CD8-positive, alpha-beta memory T cell (primary cell): ENCODE data around the gene SDCCAG8. TPM values are rescaled to one million over a fixed set of nuclear protein-coding genes. Genes with fewer than 3 reads are reported as not detected.
"Not testable (repeated sequence)": the region's sequence is repeated elsewhere in the genome, so short reads cannot be mapped to it uniquely, and the experiment has no call there.

Source experiments
- CTCF ChIA-PET: fragments of 350-600 bp; sonication (Branson Sonifier 250); formaldehyde crosslinking; loops from one replicate; lab custom pipeline; 2021; ENCODE audit warnings: antibody characterized with exemption; lab: Charles Lee
- POLR2A ChIA-PET: fragments of 350-600 bp; sonication (Branson Sonifier 250); formaldehyde crosslinking; loops from one replicate; lab custom pipeline; 2021; ENCODE audit warnings: antibody characterized with exemption; lab: Charles Lee
- DNase-seq, 5 donors: peaks; one replicate each; pipeline versions ENCODE4 v3.0.0 to v3.0.0-alpha.2; 2020 to 2022; ENCODE audit warnings: mixed read lengths in 1 of 5
- H3K27ac ChIP-seq: one replicate; pipeline ENCODE4 v1.7.0; 2013; ENCODE audit warnings: low read depth, mild to moderate bottlenecking, low read length, moderate library complexity
- H3K27me3 ChIP-seq: 2 replicates; pipeline ENCODE4 v1.7.0; 2013; ENCODE audit warnings: low read length, mild to moderate bottlenecking; ENCODE audit not compliant: insufficient read depth, poor library complexity, severe bottlenecking
- H3K36me3 ChIP-seq: 2 replicates; pipeline ENCODE4 v1.7.0; 2013; ENCODE audit warnings: mild to moderate bottlenecking, low read length, moderate library complexity; ENCODE audit not compliant: insufficient read depth
- H3K4me1 ChIP-seq: 2 replicates; pipeline ENCODE4 v1.7.0; 2013; ENCODE audit warnings: mild to moderate bottlenecking, low read length, moderate library complexity; ENCODE audit not compliant: insufficient read depth
- H3K4me3 ChIP-seq: 2 replicates; pipeline ENCODE4 v1.7.0; 2013; ENCODE audit warnings: mild to moderate bottlenecking, low read length
- H3K9me3 ChIP-seq: 2 replicates; pipeline ENCODE4 v1.7.0; 2013; ENCODE audit warnings: mild to moderate bottlenecking, low read length
- H3K27ac Mint-ChIP-seq, 8 donors: one replicate each; pipeline ENCODE4 v1.8.0; 2020 to 2021; ENCODE audit warnings: mixed read lengths in 8 of 8, mild to moderate bottlenecking in 6 of 8, inconsistent platforms in 3 of 8, moderate library complexity in 3 of 8
- H3K27me3 Mint-ChIP-seq, 2 donors: one replicate each; pipeline ENCODE4 v1.8.0; 2020 to 2021; ENCODE audit warnings: mixed read lengths in 2 of 2, mild to moderate bottlenecking in 1 of 2, moderate library complexity in 1 of 2
- H3K36me3 Mint-ChIP-seq, 3 donors: one replicate each; pipeline ENCODE4 v1.8.0; 2020 to 2021; ENCODE audit warnings: mixed read lengths in 3 of 3, inconsistent platforms in 1 of 3, mild to moderate bottlenecking in 1 of 3
- H3K4me1 Mint-ChIP-seq, 3 donors: one replicate each; pipeline ENCODE4 v1.8.0; 2020 to 2021; ENCODE audit warnings: mixed read lengths in 3 of 3, inconsistent platforms in 1 of 3, mild to moderate bottlenecking in 1 of 3
- H3K4me3 Mint-ChIP-seq, 7 donors: one replicate each; pipeline ENCODE4 v1.8.0; 2020 to 2021; ENCODE audit warnings: mixed read lengths in 7 of 7, mild to moderate bottlenecking in 6 of 7, moderate library complexity in 4 of 7, inconsistent platforms in 2 of 7
- H3K9me3 Mint-ChIP-seq, 5 donors: one replicate each; pipeline ENCODE4 v1.8.0; 2020 to 2022; ENCODE audit warnings: mixed read lengths in 5 of 5, mild to moderate bottlenecking in 3 of 5, moderate library complexity in 2 of 5, inconsistent platforms in 1 of 5
- polyA plus RNA-seq: library from polyadenylated mRNA; unstranded; fragments of 300-500 nt; fragmentation: Illumina TruSeq; gene quantifications from one replicate; pipeline ENCODE4 v1.2.3, GENCODE V29; 2021
- total RNA-seq, 2 experiments: library from RNA; stranded (reverse); gene quantifications; one replicate each; pipeline ENCODE4 v1.2.3, GENCODE V29; 2021

SDCCAG8 gene
- total RNA-seq = 10 to 100 TPM; 17.8 to 18.3 TPM
- 22.3 TPM for polyA plus RNA-seq

DNA sequence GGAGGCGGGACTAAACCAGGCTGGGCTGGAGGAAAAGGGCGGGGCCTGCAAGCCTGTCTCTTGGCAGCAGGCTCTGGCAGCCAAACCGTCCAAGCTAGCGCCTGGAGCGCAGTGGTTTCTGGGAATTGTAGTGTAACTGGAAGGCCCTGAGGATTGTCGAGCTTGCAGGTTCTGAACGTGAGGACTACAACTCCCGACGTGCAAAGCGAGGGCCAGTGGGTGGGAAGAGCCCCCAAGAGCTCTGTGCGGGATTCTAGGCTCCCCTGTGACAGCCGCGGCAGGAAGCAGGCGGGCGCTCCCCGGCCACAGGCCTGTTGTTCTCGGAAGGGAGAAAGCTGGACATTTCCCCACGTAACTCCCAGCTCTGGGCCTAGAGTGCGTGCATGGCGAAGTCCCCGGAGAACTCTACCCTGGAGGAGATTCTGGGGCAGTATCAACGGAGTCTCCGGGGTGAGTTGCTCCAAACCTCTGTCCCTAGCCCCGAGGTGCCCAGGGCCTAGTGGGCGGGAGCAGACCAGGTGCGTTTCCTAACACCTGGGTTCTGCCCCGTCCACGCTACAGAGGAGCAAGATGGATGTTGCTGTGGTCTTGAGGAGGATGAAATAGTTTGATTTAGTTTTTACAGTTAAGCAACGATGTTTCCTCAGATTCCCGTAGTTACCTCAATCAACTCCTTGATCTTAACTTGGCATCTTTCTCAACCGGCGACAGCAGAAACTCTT lies at the start of gene SDCCAG8:
SDCCAG8 (plus strand) TSS at position 251 of the 722 bp plus-strand sequence; CDS start at position 384, 133 bp downstream.
- ChIA-PET CTCF (interaction anchor here (0.6 to 1.5 kb wide), 2 partner anchors 17 to 19 kb away, joined by 4 to 5 read pairs; no protein-coding TSS in a partner anchor), POLR2A (interaction anchor here (1.1 to 2.2 kb wide), 5 partner anchors 20 to 1615 kb away, joined by 3 to 8 read pairs (median 7); partner anchors contain the start of genes CHML and OPN3)
- H3K36me3 Mint-ChIP-seq = peaks cover 0 to 19% (median 2%) of the 10 kb centered on the region in 3 donors
- peak within 1 kb of the TSS; percentile 94 for H3K27ac ChIP-seq
- H3K27me3 Mint-ChIP-seq = peaks cover 0 to 12% of the 10 kb centered on the region in 2 donors
- H3K4me3 Mint-ChIP-seq = peak within 1 kb of the TSS; percentile 95 to 100 (median 98)
- no peaks in the 10 kb centered on the region for H3K9me3 ChIP-seq
- H3K4me1 ChIP-seq = peaks cover 24% of the 10 kb centered on the region
- peak within 1 kb of the TSS; percentile 75 for H3K4me3 ChIP-seq
- H3K27me3 ChIP-seq = no peaks in the 10 kb centered on the region
- DNase-seq = peak; percentile 85 to 97 (median 94)
- no peaks in the 10 kb centered on the region for H3K9me3 Mint-ChIP-seq
- no peaks in the 10 kb centered on the region for H3K36me3 ChIP-seq
- peak within 1 kb of the TSS; percentile 99 to 100 (median 100) for H3K27ac Mint-ChIP-seq
- H3K4me1 Mint-ChIP-seq = peaks cover 34 to 61% (median 58%) of the 10 kb centered on the region in 3 donors

- peaks cover 8 to 27% (median 13%) of the 10 kb centered on the region in 3 donors for H3K36me3 Mint-ChIP-seq
- DNase-seq, H3K27ac Mint-ChIP-seq, CTCF ChIA-PET, H3K9me3 Mint-ChIP-seq, H3K36me3 ChIP-seq, H3K4me3 Mint-ChIP-seq, H3K9me3 ChIP-seq, H3K4me3 ChIP-seq, H3K27ac ChIP-seq, H3K4me1 Mint-ChIP-seq, H3K4me1 ChIP-seq, H3K27me3 Mint-ChIP-seq, H3K27me3 ChIP-seq: not testable (repeated sequence)
- POLR2A ChIA-PET = interaction anchor here (0.5 kb wide), 1 partner anchor 1656 kb away, joined by 3 read pairs; no protein-coding TSS in a partner anchor
These were observed 43.9 kb upstream of the SDCCAG8 start for GRCh38 chr1:243211984-243212383.

GRCh38 chr1:243213045-243213787 lies 42.6 kb upstream of the SDCCAG8 start:
- Mint-ChIP-seq H3K9me3 (no peaks in the 10 kb centered on the region), H3K27ac (no peak overlapping the region), H3K36me3 (peaks cover 14 to 35% (median 14%) of the 10 kb centered on the region in 3 donors), H3K4me1 (peaks cover 0 to 3% (median 2%) of the 10 kb centered on the region in 3 donors), H3K27me3 (no peaks in the 10 kb centered on the region), H3K4me3 (no peak overlapping the region)
- H3K36me3 ChIP-seq = no peaks in the 10 kb centered on the region
- no peak for DNase-seq
- no peak overlapping the region for H3K27ac ChIP-seq
- H3K4me1 ChIP-seq = no peaks in the 10 kb centered on the region
- POLR2A ChIA-PET = interaction anchor here (0.6 kb wide), 1 partner anchor 18 kb away, joined by 5 read pairs; no protein-coding TSS in a partner anchor
- H3K4me3 ChIP-seq = no peak overlapping the region
- H3K9me3 ChIP-seq = no peaks in the 10 kb centered on the region
- CTCF ChIA-PET = interaction anchor here (0.9 kb wide), 1 partner anchor 130 kb away, joined by 3 read pairs; no protein-coding TSS in a partner anchor
- H3K27me3 ChIP-seq = no peaks in the 10 kb centered on the region

DNA sequence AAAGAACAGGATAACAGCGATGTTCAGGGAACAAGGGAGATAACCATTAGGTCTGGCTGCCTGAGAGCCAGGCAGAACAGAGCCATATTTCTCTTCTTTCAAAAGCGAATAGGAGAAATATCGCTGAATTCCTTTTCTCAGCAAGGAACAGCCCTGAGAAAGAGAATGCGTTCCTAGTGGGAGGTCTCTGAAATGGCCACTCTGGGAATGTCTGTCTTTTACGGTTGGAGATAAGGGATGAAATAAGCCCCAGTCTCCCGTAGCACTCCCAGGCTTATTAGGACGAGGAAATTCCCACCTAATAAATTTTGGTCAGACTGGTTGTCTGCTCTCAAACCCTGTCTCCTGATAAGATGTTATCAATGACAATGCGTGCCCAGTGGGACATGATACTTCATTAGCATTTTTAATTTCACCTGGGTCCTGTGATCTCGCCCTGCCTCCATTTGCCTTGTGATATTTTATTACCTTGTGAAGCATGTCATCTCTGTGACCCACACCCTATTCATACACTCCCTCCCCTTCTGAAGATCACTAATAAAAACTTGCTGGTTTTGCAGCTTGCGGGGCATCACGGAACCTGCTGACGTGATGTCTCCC lies 40.5 kb upstream of the SDCCAG8 start:
- not testable (repeated sequence) for H3K27me3 Mint-ChIP-seq

DNA sequence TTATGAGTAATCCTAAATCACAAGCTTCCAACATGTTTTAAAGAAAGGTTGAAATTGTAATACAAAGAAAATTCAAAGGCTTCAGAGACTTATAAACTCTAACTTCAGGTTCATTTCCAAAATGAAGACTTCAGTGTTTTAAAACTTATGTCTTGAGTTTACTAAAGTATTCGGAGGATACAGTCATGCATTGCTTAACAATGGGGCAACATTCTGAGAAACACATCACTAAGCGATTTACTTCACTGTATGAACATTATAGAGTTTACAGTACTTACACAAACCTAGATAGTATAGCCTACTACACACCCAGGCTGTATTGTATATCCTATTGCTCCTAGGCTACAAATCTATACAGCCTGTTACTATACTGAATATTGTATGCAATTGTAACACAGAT lies 39.1 kb upstream of the SDCCAG8 start:
- Mint-ChIP-seq H3K9me3 (no peaks in the 10 kb centered on the region), H3K4me3 (no peak overlapping the region), H3K4me1 (peaks cover 0 to 6% (median 2%) of the 10 kb centered on the region in 3 donors), H3K36me3 (peaks cover 31 to 64% (median 34%) of the 10 kb centered on the region in 3 donors), H3K27ac (no peak overlapping the region), H3K27me3 (no peaks in the 10 kb centered on the region)
- Histone ChIP-seq H3K36me3 (no peaks in the 10 kb centered on the region), H3K9me3 (no peaks in the 10 kb centered on the region), H3K27me3 (no peaks in the 10 kb centered on the region), H3K4me1 (no peaks in the 10 kb centered on the region), H3K27ac (no peak overlapping the region), H3K4me3 (no peak overlapping the region)
- DNase-seq = no peak
- POLR2A ChIA-PET = no interaction called here
- CTCF ChIA-PET = no interaction called here

More for the DNA sequence above, 40.5 kb upstream of the SDCCAG8 start:
- H3K27me3 ChIP-seq, H3K4me3 Mint-ChIP-seq, H3K27ac Mint-ChIP-seq, H3K4me3 ChIP-seq, CTCF ChIA-PET, DNase-seq, POLR2A ChIA-PET, H3K9me3 ChIP-seq, H3K36me3 ChIP-seq, H3K9me3 Mint-ChIP-seq, H3K4me1 Mint-ChIP-seq, H3K27ac ChIP-seq, H3K4me1 ChIP-seq: not testable (repeated sequence)
- H3K36me3 Mint-ChIP-seq = peaks cover 22 to 51% (median 23%) of the 10 kb centered on the region in 3 donors

GRCh38 chr1:243217349-243217748 lies 38.5 kb upstream of the SDCCAG8 start:
- no peaks in the 10 kb centered on the region for H3K9me3 ChIP-seq
- H3K4me3 Mint-ChIP-seq = no peak overlapping the region
- H3K9me3 Mint-ChIP-seq = no peaks in the 10 kb centered on the region
- H3K27me3 Mint-ChIP-seq = no peaks in the 10 kb centered on the region
- H3K27ac Mint-ChIP-seq = no peak overlapping the region
- H3K4me3 ChIP-seq = no peak overlapping the region
- H3K27ac ChIP-seq = no peak overlapping the region
- ChIA-PET CTCF (no interaction called here), POLR2A (no interaction called here)
- peaks cover 0 to 6% (median 2%) of the 10 kb centered on the region in 3 donors for H3K4me1 Mint-ChIP-seq
- peaks cover 33 to 66% (median 36%) of the 10 kb centered on the region in 3 donors for H3K36me3 Mint-ChIP-seq
- H3K4me1 ChIP-seq = no peaks in the 10 kb centered on the region
- no peaks in the 10 kb centered on the region for H3K27me3 ChIP-seq
- no peaks in the 10 kb centered on the region for H3K36me3 ChIP-seq
- DNase-seq = no peak

- no peaks in the 10 kb centered on the region for H3K9me3 Mint-ChIP-seq
These were observed 37.8 kb upstream of the SDCCAG8 start for GRCh38 chr1:243218059-243218458.

More at GRCh38 chr1:243218059-243218458, 37.8 kb upstream of the SDCCAG8 start:
- ChIA-PET POLR2A (no interaction called here), CTCF (no interaction called here)
- no peaks in the 10 kb centered on the region for H3K36me3 ChIP-seq
- Mint-ChIP-seq H3K27ac (peak overlapping the region in 1 of 8 donors; percentile 37), H3K36me3 (peaks cover 38 to 71% (median 42%) of the 10 kb centered on the region in 3 donors), H3K4me3 (no peak overlapping the region), H3K4me1 (peaks cover 0 to 6% (median 2%) of the 10 kb centered on the region in 3 donors), H3K27me3 (no peaks in the 10 kb centered on the region)
- no peaks in the 10 kb centered on the region for H3K9me3 ChIP-seq
- H3K4me1 ChIP-seq = no peaks in the 10 kb centered on the region
- no peak overlapping the region for H3K4me3 ChIP-seq
- H3K27me3 ChIP-seq = no peaks in the 10 kb centered on the region
- no peak overlapping the region for H3K27ac ChIP-seq
- DNase-seq = no peak
